Loucy (cell line): Measurements from ENCODE around the gene PFDN2.

Experiments used
- EZH2phosphoT487 ChIP-seq: fragments of 200-600 bp; IDR thresholded peaks from 2 replicates; pipeline ENCODE4 v1.6.1; 2018; ENCODE audit warnings: antibody characterized with exemption, mild to moderate bottlenecking, moderate library complexity, borderline replicate concordance
- TF ChIP-seq, protein P1 (sequence below): fragments of 200-600 bp; sonication (generic); conservative IDR thresholded peaks from 2 replicates; pipeline ENCODE4 v1.5.1; 2014; ENCODE audit warnings: mild to moderate bottlenecking, antibody characterized with exemption, low read length

DNA sequence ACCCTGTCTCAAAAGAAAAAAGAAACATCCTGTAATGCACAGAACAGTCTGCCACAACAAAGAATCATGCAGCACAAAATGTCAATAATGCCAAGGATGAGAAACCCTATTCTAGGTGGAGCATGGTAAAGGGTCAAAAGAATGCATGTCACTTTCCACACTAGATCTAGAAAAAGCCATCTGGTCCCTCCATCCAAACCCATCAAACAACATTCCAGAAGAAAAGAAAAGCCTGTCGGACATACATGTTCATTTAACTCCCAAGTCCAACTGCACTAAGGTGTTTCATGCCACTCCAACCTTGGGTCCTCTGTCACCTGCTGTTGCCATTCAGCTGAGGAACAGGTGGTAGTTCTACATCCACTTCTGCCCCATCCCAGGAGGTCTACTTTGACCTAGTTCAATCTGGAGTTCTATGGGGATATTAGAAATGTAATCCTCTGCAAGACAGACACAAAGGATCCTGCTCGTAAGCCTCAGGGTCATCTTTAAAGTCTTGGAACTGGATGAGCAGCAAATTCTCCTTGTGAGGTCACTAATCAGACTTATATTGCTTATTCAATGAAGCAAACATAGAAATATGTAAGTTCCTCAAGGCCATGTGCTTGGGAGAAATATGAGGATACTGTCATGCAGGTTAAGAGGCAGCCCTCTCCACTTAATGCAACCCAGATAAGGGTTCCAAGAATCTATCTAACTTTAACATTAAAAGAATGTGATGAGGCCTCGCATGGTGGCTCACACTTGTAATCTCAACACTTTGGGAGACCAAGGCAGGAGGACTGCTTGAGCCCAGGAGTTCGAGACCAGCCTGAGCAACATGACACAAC lies 11.0 kb upstream of the PFDN2 start:
- TF ChIP-seq, protein P1, sequence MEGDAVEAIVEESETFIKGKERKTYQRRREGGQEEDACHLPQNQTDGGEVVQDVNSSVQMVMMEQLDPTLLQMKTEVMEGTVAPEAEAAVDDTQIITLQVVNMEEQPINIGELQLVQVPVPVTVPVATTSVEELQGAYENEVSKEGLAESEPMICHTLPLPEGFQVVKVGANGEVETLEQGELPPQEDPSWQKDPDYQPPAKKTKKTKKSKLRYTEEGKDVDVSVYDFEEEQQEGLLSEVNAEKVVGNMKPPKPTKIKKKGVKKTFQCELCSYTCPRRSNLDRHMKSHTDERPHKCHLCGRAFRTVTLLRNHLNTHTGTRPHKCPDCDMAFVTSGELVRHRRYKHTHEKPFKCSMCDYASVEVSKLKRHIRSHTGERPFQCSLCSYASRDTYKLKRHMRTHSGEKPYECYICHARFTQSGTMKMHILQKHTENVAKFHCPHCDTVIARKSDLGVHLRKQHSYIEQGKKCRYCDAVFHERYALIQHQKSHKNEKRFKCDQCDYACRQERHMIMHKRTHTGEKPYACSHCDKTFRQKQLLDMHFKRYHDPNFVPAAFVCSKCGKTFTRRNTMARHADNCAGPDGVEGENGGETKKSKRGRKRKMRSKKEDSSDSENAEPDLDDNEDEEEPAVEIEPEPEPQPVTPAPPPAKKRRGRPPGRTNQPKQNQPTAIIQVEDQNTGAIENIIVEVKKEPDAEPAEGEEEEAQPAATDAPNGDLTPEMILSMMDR, result no peak
- TF ChIP-seq EZH2phosphoT487, result no peak
